HEK293 (cell line): Measurements from ENCODE around the gene CCDC183.
A peak's percentile ranks its signal among the peaks of the same experiment; 100 is the strongest.

Experiments used
- CTCF ChIA-PET: fragments of 350-600 bp; formaldehyde crosslinking; extraction: SDS; loops from one replicate; lab custom pipeline; 2021; ENCODE audit warnings: antibody characterized with exemption; lab: Yijun Ruan, JAX
- POLR2A ChIA-PET: fragments of 300-600 bp; formaldehyde crosslinking; extraction: SDS; loops from one replicate; lab custom pipeline; 2020; ENCODE audit warnings: antibody characterized with exemption, inconsistent platforms; lab: Yijun Ruan, JAX
- H3K27ac ChIP-seq: fragments of 200-500 bp; sonication (Bioruptor generic); 2 replicates; pipeline ENCODE4 v1.5.1; 2014; ENCODE audit warnings: low read depth, low read length, control low read depth, inconsistent platforms; ENCODE audit errors: extremely low read depth
- H3K36me3 ChIP-seq, 2 experiments: fragments of 200-500 bp in 1 of 2; sonication (Bioruptor generic) in 1 of 2; 1 replicate in 1 of 2; 2 replicates in 1 of 2; pipeline ENCODE4 v1.5.1; 2014 to 2017; ENCODE audit warnings: inconsistent platforms in 2 of 2, low read length in 2 of 2; ENCODE audit not compliant: control insufficient read depth in 2 of 2, insufficient read depth in 1 of 2
- H3K4me1 ChIP-seq: fragments of 200-500 bp; sonication (Bioruptor generic); 2 replicates; pipeline ENCODE4 v1.5.1; 2014; ENCODE audit warnings: mild to moderate bottlenecking, low read length, inconsistent platforms; ENCODE audit not compliant: control insufficient read depth, insufficient read depth
- H3K4me3 ChIP-seq: 2 replicates; pipeline ENCODE4 v1.5.1; 2011; ENCODE audit warnings: low read depth, mild to moderate bottlenecking, control low read depth, low read length, moderate library complexity
- H3K9me3 ChIP-seq: fragments of 200-500 bp; sonication (Bioruptor generic); 2 replicates; pipeline ENCODE4 v1.5.1; 2014; ENCODE audit warnings: low read depth, low read length, inconsistent platforms; ENCODE audit not compliant: control insufficient read depth, insufficient read depth
- KLF16 ChIP-seq: fragments of 450-650 bp; formaldehyde crosslinking; IDR thresholded peaks from 2 replicates; pipeline ENCODE4 v1.5.1; 2017; ENCODE audit warnings: missing biosample characterization, missing genetic modification characterization
- PRDM1 ChIP-seq: fragments of 450-650 bp; formaldehyde crosslinking; IDR thresholded peaks from 2 replicates; pipeline ENCODE4; 2016; ENCODE audit warnings: missing biosample characterization, missing genetic modification characterization
- REST ChIP-seq: fragments of 450-650 bp; formaldehyde crosslinking; IDR thresholded peaks from 2 replicates; pipeline ENCODE4 v1.5.1; 2016; ENCODE audit warnings: missing biosample characterization, missing genetic modification characterization
- ZBTB20 ChIP-seq: fragments of 450-650 bp; formaldehyde crosslinking; IDR thresholded peaks from 2 replicates; pipeline ENCODE4 v1.5.1; 2016; ENCODE audit warnings: missing biosample characterization, missing genetic modification characterization
- ZNF148 ChIP-seq: fragments of 450-650 bp; formaldehyde crosslinking; IDR thresholded peaks from 2 replicates; pipeline ENCODE4 v1.5.0; 2017; ENCODE audit warnings: missing biosample characterization, missing genetic modification characterization, borderline replicate concordance
- ZNF18 ChIP-seq: fragments of 450-650 bp; formaldehyde crosslinking; IDR thresholded peaks from 2 replicates; pipeline ENCODE4 v1.5.1; 2016; ENCODE audit warnings: missing biosample characterization, missing genetic modification characterization
- ZNF513 ChIP-seq: fragments of 450-650 bp; IDR thresholded peaks from 2 replicates; pipeline ENCODE4 v1.5.1; 2018; ENCODE audit warnings: missing biosample characterization, missing genetic modification characterization
- ZNF837 ChIP-seq: fragments of 450-650 bp; formaldehyde crosslinking; IDR thresholded peaks from 2 replicates; pipeline ENCODE4 v1.5.1; 2016; ENCODE audit warnings: missing biosample characterization, missing genetic modification characterization

CCDC183 gene

GRCh38 chr9:136761545-136761981, 34.6 kb upstream of the CCDC183 start:
- H3K4me1 ChIP-seq, result no peaks in the 10 kb centered on the region
- POLR2A ChIA-PET, result interaction anchor here (0.6 to 1.4 kb wide), 2 partner anchors 34 to 44 kb away, joined by 3 to 14 read pairs; no protein-coding TSS in a partner anchor

GRCh38 chr9:136762221-136762691, 33.9 kb upstream of the CCDC183 start:
- POLR2A ChIA-PET, result no interaction called here
- H3K9me3 ChIP-seq, result no peaks in the 10 kb centered on the region

More at GRCh38 chr9:136761545-136761981, 34.6 kb upstream of the CCDC183 start:
- Histone ChIP-seq H3K36me3 (no peaks in the 10 kb centered on the region), H3K27ac (no peak overlapping the region), H3K9me3 (no peaks in the 10 kb centered on the region), H3K4me3 (no peak overlapping the region)
- CTCF ChIA-PET, result interaction anchor here (0.7 to 5.9 kb wide), 18 partner anchors 9 to 288 kb away, joined by 3 to 54 read pairs (median 5); no protein-coding TSS in a partner anchor
- no peak for TF ChIP-seq ZNF148 (tag by site-specific recombination)
- TF ChIP-seq PRDM1 (tag by site-specific recombination), result no peak
- TF ChIP-seq ZBTB20, result no peak
- no peak for TF ChIP-seq ZNF837 (tag by site-specific recombination)
- TF ChIP-seq REST (tag by site-specific recombination), result 0 out of 2 replicates have a peak, but pooled peaks have one; percentile 20

More at GRCh38 chr9:136762221-136762691, 33.9 kb upstream of the CCDC183 start:
- H3K4me1 ChIP-seq, result no peaks in the 10 kb centered on the region
- H3K36me3 ChIP-seq, result no peaks in the 10 kb centered on the region
- H3K27ac ChIP-seq, result no peak overlapping the region
- TF ChIP-seq ZNF513 (no peak), KLF16 (tag by site-specific recombination) (no peak), ZNF18 (0 out of 2 replicates have a peak, but pooled peaks have one; percentile 45)
- TF ChIP-seq, all 188 proteins: peak for 1
- CTCF ChIA-PET, result interaction anchor here (0.5 to 5.9 kb wide), 7 partner anchors 9 to 365 kb away, joined by 3 to 54 read pairs (median 7); no protein-coding TSS in a partner anchor
- H3K4me3 ChIP-seq, result no peak overlapping the region
